OCI-LY1 (cell line): Measurements from ENCODE around the gene APBA1.

Experiments
- CTCF ChIP-seq: fragments of 200-600 bp; sonication (generic), shearing (Covaris generic); IDR thresholded peaks from 2 replicates; pipeline ENCODE4 v1.5.1; 2017; ENCODE audit warnings: mild to moderate bottlenecking, antibody characterized with exemption, low read length, moderate library complexity, mixed read lengths
- EZH2 ChIP-seq: fragments of 200-600 bp; sonication (generic), shearing (Covaris generic); IDR thresholded peaks from 2 replicates; pipeline ENCODE4 v1.8.0; 2017; ENCODE audit warnings: borderline replicate concordance, mixed run types, mild to moderate bottlenecking, antibody characterized with exemption, low read length, moderate library complexity, mixed read lengths

GRCh38 chr9:69620731-69621130 is 51.4 kb downstream of the APBA1 start:
- TF ChIP-seq CTCF (no peak), EZH2 (no peak)
